OCI-LY3 (cell line): Measurements from ENCODE around the gene CLCA1.

Experiments used
- H2AFZ ChIP-seq: fragments of 200-600, 300-600 bp; shearing (Covaris generic); 2 replicates; pipeline ENCODE4 v1.6.0; 2014; ENCODE audit warnings: antibody characterized with exemption, low read depth, low read length
- H3K27ac ChIP-seq: fragments of 200-600, 300-600 bp; sonication (generic); 2 replicates; pipeline ENCODE4 v1.5.1; 2014; ENCODE audit warnings: mild to moderate bottlenecking, low read length, moderate library complexity, mixed read lengths
- H3K27me3 ChIP-seq: fragments of 200-600, 300-600 bp; sonication (generic); 2 replicates; pipeline ENCODE4 v1.6.1; 2014; ENCODE audit warnings: low read depth, low read length, mixed read lengths
- H3K36me3 ChIP-seq: fragments of 200-600, 300-600 bp; sonication (generic); replicated peaks from 2 replicates; pipeline ENCODE3; 2014; ENCODE audit warnings: low read depth, low read length, mixed read lengths
- H3K4me1 ChIP-seq: fragments of 300-600, 200-600 bp; sonication (generic); 2 replicates; pipeline ENCODE4 v1.6.1; 2014; ENCODE audit warnings: low read length, mixed read lengths
- H3K4me2 ChIP-seq: fragments of 200-600, 300-600 bp; sonication (generic); 2 replicates; pipeline ENCODE4 v1.6.1; 2014; ENCODE audit warnings: low read length, mixed read lengths
- H3K4me3 ChIP-seq: fragments of 300-600, 200-600 bp; sonication (generic); 2 replicates; pipeline ENCODE4 v1.5.1; 2014; ENCODE audit warnings: antibody characterized with exemption, mild to moderate bottlenecking, low read length, moderate library complexity
- H3K79me2 ChIP-seq: fragments of 300-600, 200-600 bp; shearing (Covaris generic); 2 replicates; pipeline ENCODE4 v1.6.1; 2014; ENCODE audit warnings: mild to moderate bottlenecking, low read length, mixed read lengths
- H3K9ac ChIP-seq: fragments of 300-600, 200-600 bp; shearing (Covaris generic); 2 replicates; pipeline ENCODE4 v1.6.0; 2014; ENCODE audit warnings: mild to moderate bottlenecking, low read length, moderate library complexity
- H3K9me3 ChIP-seq: fragments of 200-600, 300-600 bp; shearing (Covaris generic); 2 replicates; pipeline ENCODE4 v1.6.1; 2014; ENCODE audit warnings: low read length, mixed read lengths; ENCODE audit not compliant: insufficient read depth
- H4K20me1 ChIP-seq: fragments of 200-600, 300-600 bp; sonication (generic); 2 replicates; pipeline ENCODE4 v1.6.1; 2016; ENCODE audit warnings: low read length, mixed read lengths; ENCODE audit not compliant: insufficient read depth
- CTCF ChIP-seq: fragments of 200-600, 300-600 bp; sonication (generic); IDR thresholded peaks from 2 replicates; pipeline ENCODE4 v1.5.1; 2014; ENCODE audit warnings: antibody characterized with exemption, low read length, low read depth
- EZH2phosphoT487 ChIP-seq: fragments of 200-600 bp; shearing (Covaris generic); IDR thresholded peaks from 2 replicates; pipeline ENCODE4 v1.6.1; 2018; ENCODE audit warnings: antibody characterized with exemption, mixed run types, low read depth

CLCA1 gene

DNA sequence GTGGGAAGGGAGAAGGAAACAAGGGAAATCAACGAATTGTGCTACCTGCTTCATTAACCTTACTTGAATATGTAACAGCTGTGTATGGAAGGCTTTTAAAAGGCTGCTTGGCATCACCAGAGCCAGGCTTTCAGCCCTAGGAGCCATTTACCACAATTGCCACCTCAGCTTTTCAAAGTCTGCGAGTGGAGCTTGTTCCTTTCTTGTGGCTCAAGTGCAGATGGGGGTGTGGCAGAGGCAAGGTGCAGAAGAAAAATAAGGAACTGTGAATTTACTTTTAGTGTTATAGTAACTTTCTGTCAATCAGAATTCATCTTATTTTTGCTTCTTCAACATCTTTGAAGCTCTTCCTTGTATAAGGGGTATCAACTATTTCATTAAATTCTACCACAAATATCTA, 27.1 kb upstream of the CLCA1 start:
- no peaks in the 10 kb centered on the region for H3K79me2 ChIP-seq
- no peak overlapping the region for H3K27ac ChIP-seq
- no peaks in the 10 kb centered on the region for H3K36me3 ChIP-seq
- H3K9ac ChIP-seq: no peak overlapping the region
- peak overlapping the region; percentile 32 for H3K4me2 ChIP-seq
- TF ChIP-seq EZH2phosphoT487: no peak
- TF ChIP-seq CTCF: no peak
- H3K4me3 ChIP-seq: no peak overlapping the region
- H3K9me3 ChIP-seq: no peaks in the 10 kb centered on the region
- no peaks in the 10 kb centered on the region for H3K27me3 ChIP-seq
- H4K20me1 ChIP-seq: no peaks in the 10 kb centered on the region
- H2AFZ ChIP-seq: no peak overlapping the region
- peaks cover 11% of the 10 kb centered on the region for H3K4me1 ChIP-seq

GRCh38 chr1:86441997-86442396, 26.7 kb upstream of the CLCA1 start:
- Histone ChIP-seq H4K20me1 (no peaks in the 10 kb centered on the region), H3K4me3 (no peak overlapping the region), H3K9ac (no peak overlapping the region), H3K27ac (no peak overlapping the region), H3K4me1 (peaks cover 11% of the 10 kb centered on the region), H2AFZ (no peak overlapping the region), H3K27me3 (no peaks in the 10 kb centered on the region), H3K9me3 (no peaks in the 10 kb centered on the region), H3K79me2 (no peaks in the 10 kb centered on the region), H3K36me3 (no peaks in the 10 kb centered on the region), H3K4me2 (peak overlapping the region; percentile 32)
- TF ChIP-seq CTCF (no peak), EZH2phosphoT487 (no peak)

GRCh38 chr1:86445919-86446318, 22.8 kb upstream of the CLCA1 start:
- Histone ChIP-seq H3K4me2 (no peak overlapping the region), H2AFZ (no peak overlapping the region), H3K9me3 (no peaks in the 10 kb centered on the region), H3K4me1 (peaks cover 25% of the 10 kb centered on the region), H3K27me3 (no peaks in the 10 kb centered on the region), H3K36me3 (no peaks in the 10 kb centered on the region), H3K9ac (no peak overlapping the region), H3K27ac (no peak overlapping the region), H3K79me2 (no peaks in the 10 kb centered on the region), H4K20me1 (no peaks in the 10 kb centered on the region), H3K4me3 (no peak overlapping the region)
- no peak for TF ChIP-seq EZH2phosphoT487
- no peak for TF ChIP-seq CTCF

GRCh38 chr1:86447198-86447790, 21.4 kb upstream of the CLCA1 start:
- Histone ChIP-seq H3K4me3 (no peak overlapping the region), H3K9me3 (no peaks in the 10 kb centered on the region), H4K20me1 (no peaks in the 10 kb centered on the region), H3K4me2 (no peak overlapping the region), H3K27ac (no peak overlapping the region), H3K9ac (no peak overlapping the region), H2AFZ (no peak overlapping the region), H3K79me2 (no peaks in the 10 kb centered on the region), H3K27me3 (no peaks in the 10 kb centered on the region), H3K4me1 (peaks cover 24% of the 10 kb centered on the region), H3K36me3 (no peaks in the 10 kb centered on the region)
- TF ChIP-seq CTCF (no peak), EZH2phosphoT487 (no peak)
